HL-60 (cell line): ENCODE results near the gene CERS5.
A peak's percentile ranks its signal among the peaks of the same experiment; 100 is the strongest.

Experiments
- DNase-seq, 2 experiments: peaks; one replicate each; pipeline ENCODE4 v3.0.0-alpha.2; 2010 to 2020; ENCODE audit warnings: low read depth in 1 of 2, low spot score in 1 of 2
- H3K27ac ChIP-seq: fragments of 250-450 bp; sonication (Bioruptor Pico); replicated peaks from 2 replicates; pipeline ENCODE4 v1.5.1; 2020; ENCODE audit warnings: mild to moderate bottlenecking, moderate library complexity
- H3K27me3 ChIP-seq: fragments of 250-450 bp; sonication (Bioruptor Pico); 2 replicates; pipeline ENCODE4 v1.5.1; 2021; ENCODE audit warnings: mild to moderate bottlenecking, moderate library complexity; ENCODE audit not compliant: insufficient read depth, poor library complexity, severe bottlenecking
- H3K4me3 ChIP-seq: replicated peaks from 2 replicates; pipeline ENCODE4 v1.5.1; 2011; ENCODE audit warnings: mild to moderate bottlenecking, control low read depth, low read length; ENCODE audit not compliant: insufficient read depth
- GABPA ChIP-seq: IDR thresholded peaks from 2 replicates; pipeline ENCODE4 v1.6.1; 2012; ENCODE audit warnings: low read depth
- POLR2AphosphoS5 ChIP-seq: IDR thresholded peaks from 2 replicates; pipeline ENCODE4 v1.6.1; 2012; ENCODE audit warnings: low read depth
- REST ChIP-seq: IDR thresholded peaks from 2 replicates; pipeline ENCODE4 v1.6.1; 2012; ENCODE audit warnings: low read depth; ENCODE audit not compliant: insufficient replicate concordance
- SPI1 ChIP-seq: IDR thresholded peaks from 2 replicates; pipeline ENCODE4 v1.6.1; 2012; ENCODE audit warnings: low read depth, mild to moderate bottlenecking, borderline replicate concordance
- TF ChIP-seq, protein P1 (sequence below): IDR thresholded peaks from one replicate; pipeline ENCODE4 v1.5.1; 2011; ENCODE audit warnings: low read length, control low read depth, inconsistent platforms; ENCODE audit not compliant: insufficient read depth

CERS5 gene

DNA sequence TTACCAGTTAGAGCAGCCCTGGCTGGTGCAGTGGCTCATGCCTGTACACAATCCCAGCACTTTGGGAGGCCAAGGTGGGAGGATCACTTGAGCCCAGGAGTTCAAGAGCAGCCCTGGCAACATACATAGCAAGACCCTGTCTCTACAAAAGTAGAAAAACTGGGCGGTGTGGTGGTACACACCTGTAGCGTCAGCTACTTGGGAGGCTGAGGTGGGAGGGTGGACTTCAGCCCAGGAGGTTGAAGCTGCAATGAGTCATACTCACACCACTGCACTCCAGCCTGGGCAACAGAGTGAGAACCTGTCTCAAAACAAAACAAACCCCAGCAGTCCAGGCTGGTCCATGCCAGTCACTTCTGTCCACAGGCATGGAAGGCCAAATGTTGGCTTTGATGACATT lies 47.8 kb downstream of the CERS5 start:
- Histone ChIP-seq H3K27me3 (no peaks in the 10 kb centered on the region), H3K27ac (no peak overlapping the region), H3K4me3 (no peak overlapping the region)
- no peak for DNase-seq
- no peak for TF ChIP-seq REST
- TF ChIP-seq, protein P1, sequence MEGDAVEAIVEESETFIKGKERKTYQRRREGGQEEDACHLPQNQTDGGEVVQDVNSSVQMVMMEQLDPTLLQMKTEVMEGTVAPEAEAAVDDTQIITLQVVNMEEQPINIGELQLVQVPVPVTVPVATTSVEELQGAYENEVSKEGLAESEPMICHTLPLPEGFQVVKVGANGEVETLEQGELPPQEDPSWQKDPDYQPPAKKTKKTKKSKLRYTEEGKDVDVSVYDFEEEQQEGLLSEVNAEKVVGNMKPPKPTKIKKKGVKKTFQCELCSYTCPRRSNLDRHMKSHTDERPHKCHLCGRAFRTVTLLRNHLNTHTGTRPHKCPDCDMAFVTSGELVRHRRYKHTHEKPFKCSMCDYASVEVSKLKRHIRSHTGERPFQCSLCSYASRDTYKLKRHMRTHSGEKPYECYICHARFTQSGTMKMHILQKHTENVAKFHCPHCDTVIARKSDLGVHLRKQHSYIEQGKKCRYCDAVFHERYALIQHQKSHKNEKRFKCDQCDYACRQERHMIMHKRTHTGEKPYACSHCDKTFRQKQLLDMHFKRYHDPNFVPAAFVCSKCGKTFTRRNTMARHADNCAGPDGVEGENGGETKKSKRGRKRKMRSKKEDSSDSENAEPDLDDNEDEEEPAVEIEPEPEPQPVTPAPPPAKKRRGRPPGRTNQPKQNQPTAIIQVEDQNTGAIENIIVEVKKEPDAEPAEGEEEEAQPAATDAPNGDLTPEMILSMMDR = no peak
- no peak for TF ChIP-seq SPI1
- no peak for TF ChIP-seq POLR2AphosphoS5
- TF ChIP-seq GABPA = no peak

GRCh38 chr12:50117057-50117622 lies 50.0 kb downstream of the CERS5 start:
- Histone ChIP-seq H3K27ac (no peak overlapping the region), H3K27me3 (no peaks in the 10 kb centered on the region), H3K4me3 (no peak overlapping the region)
- no peak for DNase-seq
- TF ChIP-seq POLR2AphosphoS5 (no peak), SPI1 (no peak), GABPA (no peak), REST (no peak)
- TF ChIP-seq, protein P1 = no peak

- peak; percentile 45 to 55 for DNase-seq
- Histone ChIP-seq H3K27me3 (no peaks in the 10 kb centered on the region), H3K4me3 (peak overlapping the region; percentile 88), H3K27ac (peak overlapping the region; percentile 81)
- no peak; the same call in 1 of the 2 replicates for TF ChIP-seq POLR2AphosphoS5
- TF ChIP-seq GABPA = no peak
- no peak for TF ChIP-seq REST
- TF ChIP-seq, protein P1 = no peak
- TF ChIP-seq SPI1 = no peak
These were observed 54.5 kb downstream of the CERS5 start for GRCh38 chr12:50112456-50113218.
